Measurements from ENCODE around the gene SPATA6.
"Not testable (repeated sequence)": the region's sequence is repeated elsewhere in the genome, so short reads cannot be mapped to it uniquely, and the experiment has no call there.

The SPATA6 gene

GRCh38 chr1:48470950-48471690, 884 bp downstream of the SPATA6 start:
- Mint-ChIP-seq H3K27ac (peak overlapping the region; percentile 26), H3K36me3 (no peaks in the 10 kb centered on the region), H3K27me3 (no peaks in the 10 kb centered on the region), H3K4me3 (peak overlapping the region; percentile 93), H3K9me3 (no peaks in the 10 kb centered on the region), H3K4me1 (peaks cover 32% of the 10 kb centered on the region)

- Mint-ChIP-seq H3K4me3 (peak overlapping the region; percentile 93), H3K4me1 (peaks cover 32% of the 10 kb centered on the region), H3K27me3 (no peaks in the 10 kb centered on the region), H3K36me3 (no peaks in the 10 kb centered on the region), H3K27ac (no peak overlapping the region), H3K9me3 (no peaks in the 10 kb centered on the region)
Observed at GRCh38 chr1:48470481-48470855, 1.5 kb downstream of the SPATA6 start.

- Mint-ChIP-seq H3K36me3 (no peaks in the 10 kb centered on the region), H3K4me3 (peak overlapping the region; percentile 93), H3K27ac (no peak overlapping the region), H3K4me1 (peaks cover 32% of the 10 kb centered on the region), H3K9me3 (no peaks in the 10 kb centered on the region), H3K27me3 (no peaks in the 10 kb centered on the region)
Observed at GRCh38 chr1:48469616-48470480, 2.2 kb downstream of the SPATA6 start.

GRCh38 chr1:48466594-48466993, 5.4 kb downstream of the SPATA6 start:
- Mint-ChIP-seq H3K4me3 (no peak overlapping the region), H3K27ac (no peak overlapping the region), H3K36me3 (no peaks in the 10 kb centered on the region), H3K4me1 (peaks cover 21% of the 10 kb centered on the region), H3K9me3 (no peaks in the 10 kb centered on the region), H3K27me3 (no peaks in the 10 kb centered on the region)

GRCh38 chr1:48462716-48463302, 9.2 kb downstream of the SPATA6 start:
- no peaks in the 10 kb centered on the region for H3K9me3 Mint-ChIP-seq
- peaks cover 4% of the 10 kb centered on the region for H3K4me1 Mint-ChIP-seq
- no peaks in the 10 kb centered on the region for H3K27me3 Mint-ChIP-seq
- H3K4me3 Mint-ChIP-seq, result no peak overlapping the region
- H3K27ac Mint-ChIP-seq, result no peak overlapping the region
- H3K36me3 Mint-ChIP-seq, result no peaks in the 10 kb centered on the region

GRCh38 chr1:48450505-48450904, 21.5 kb downstream of the SPATA6 start:
- H3K9me3 Mint-ChIP-seq, result no peaks in the 10 kb centered on the region
- H3K27me3 Mint-ChIP-seq, result no peaks in the 10 kb centered on the region
- H3K27ac Mint-ChIP-seq, result no peak overlapping the region
- no peaks in the 10 kb centered on the region for H3K4me1 Mint-ChIP-seq
- no peak overlapping the region for H3K4me3 Mint-ChIP-seq
- H3K36me3 Mint-ChIP-seq, result peaks cover 2% of the 10 kb centered on the region

GRCh38 chr1:48448932-48449331, 23.1 kb downstream of the SPATA6 start:
- Mint-ChIP-seq H3K36me3 (peaks cover 2% of the 10 kb centered on the region), H3K4me1 (no peaks in the 10 kb centered on the region), H3K4me3 (no peak overlapping the region), H3K27ac (no peak overlapping the region), H3K27me3 (no peaks in the 10 kb centered on the region), H3K9me3 (no peaks in the 10 kb centered on the region)

- not testable (repeated sequence) for H3K9me3 Mint-ChIP-seq, H3K4me1 Mint-ChIP-seq, H3K27ac Mint-ChIP-seq, H3K36me3 Mint-ChIP-seq, H3K27me3 Mint-ChIP-seq, H3K4me3 Mint-ChIP-seq
Observed at GRCh38 chr1:48444186-48444585, 27.8 kb downstream of the SPATA6 start.

- Mint-ChIP-seq H3K27me3 (no peaks in the 10 kb centered on the region), H3K36me3 (peaks cover 4% of the 10 kb centered on the region), H3K9me3 (no peaks in the 10 kb centered on the region), H3K27ac (no peak overlapping the region), H3K4me1 (no peaks in the 10 kb centered on the region), H3K4me3 (no peak overlapping the region)
Observed at GRCh38 chr1:48442864-48443619, 29.0 kb downstream of the SPATA6 start.

GRCh38 chr1:48440786-48441185, 31.2 kb downstream of the SPATA6 start:
- not testable (repeated sequence) for H3K27me3 Mint-ChIP-seq, H3K4me1 Mint-ChIP-seq, H3K4me3 Mint-ChIP-seq, H3K9me3 Mint-ChIP-seq, H3K36me3 Mint-ChIP-seq, H3K27ac Mint-ChIP-seq

GRCh38 chr1:48439380-48439779, 32.6 kb downstream of the SPATA6 start:
- H3K27me3 Mint-ChIP-seq, result no peaks in the 10 kb centered on the region
- no peaks in the 10 kb centered on the region for H3K4me1 Mint-ChIP-seq
- H3K27ac Mint-ChIP-seq, result no peak overlapping the region
- H3K4me3 Mint-ChIP-seq, result no peak overlapping the region
- H3K36me3 Mint-ChIP-seq, result peaks cover 4% of the 10 kb centered on the region
- H3K9me3 Mint-ChIP-seq, result no peaks in the 10 kb centered on the region

- not testable (repeated sequence) for H3K27ac Mint-ChIP-seq, H3K27me3 Mint-ChIP-seq, H3K4me3 Mint-ChIP-seq, H3K9me3 Mint-ChIP-seq, H3K36me3 Mint-ChIP-seq, H3K4me1 Mint-ChIP-seq
Observed at GRCh38 chr1:48437379-48437778, 34.6 kb downstream of the SPATA6 start.

GRCh38 chr1:48435312-48436002, 36.5 kb downstream of the SPATA6 start:
- H3K27me3 Mint-ChIP-seq, H3K36me3 Mint-ChIP-seq, H3K27ac Mint-ChIP-seq: not testable (repeated sequence)

GRCh38 chr1:48430832-48431231, 41.2 kb downstream of the SPATA6 start:
- peaks cover 5% of the 10 kb centered on the region for H3K27me3 Mint-ChIP-seq
- no peak overlapping the region for H3K27ac Mint-ChIP-seq
- H3K4me1 Mint-ChIP-seq, result no peaks in the 10 kb centered on the region
- peaks cover 5% of the 10 kb centered on the region for H3K9me3 Mint-ChIP-seq
- H3K4me3 Mint-ChIP-seq, result no peak overlapping the region
- peaks cover 3% of the 10 kb centered on the region for H3K36me3 Mint-ChIP-seq

More at GRCh38 chr1:48435312-48436002, 36.5 kb downstream of the SPATA6 start:
- H3K4me1 Mint-ChIP-seq, H3K4me3 Mint-ChIP-seq, H3K9me3 Mint-ChIP-seq: not testable (repeated sequence)

- Mint-ChIP-seq H3K4me3 (no peak overlapping the region), H3K36me3 (no peaks in the 10 kb centered on the region), H3K4me1 (no peaks in the 10 kb centered on the region), H3K27me3 (no peaks in the 10 kb centered on the region), H3K27ac (no peak overlapping the region), H3K9me3 (no peaks in the 10 kb centered on the region)
Observed at GRCh38 chr1:48422009-48422408, 50.0 kb downstream of the SPATA6 start.

Data from activated naive CD4-positive, alpha-beta T cell treated with anti-CD3 and anti-CD28 coated beads, Interleukin-2, amount 50 U/mL, for 24 hours (primary cell).